ENCODE data around the gene KLHL5.

DNA sequence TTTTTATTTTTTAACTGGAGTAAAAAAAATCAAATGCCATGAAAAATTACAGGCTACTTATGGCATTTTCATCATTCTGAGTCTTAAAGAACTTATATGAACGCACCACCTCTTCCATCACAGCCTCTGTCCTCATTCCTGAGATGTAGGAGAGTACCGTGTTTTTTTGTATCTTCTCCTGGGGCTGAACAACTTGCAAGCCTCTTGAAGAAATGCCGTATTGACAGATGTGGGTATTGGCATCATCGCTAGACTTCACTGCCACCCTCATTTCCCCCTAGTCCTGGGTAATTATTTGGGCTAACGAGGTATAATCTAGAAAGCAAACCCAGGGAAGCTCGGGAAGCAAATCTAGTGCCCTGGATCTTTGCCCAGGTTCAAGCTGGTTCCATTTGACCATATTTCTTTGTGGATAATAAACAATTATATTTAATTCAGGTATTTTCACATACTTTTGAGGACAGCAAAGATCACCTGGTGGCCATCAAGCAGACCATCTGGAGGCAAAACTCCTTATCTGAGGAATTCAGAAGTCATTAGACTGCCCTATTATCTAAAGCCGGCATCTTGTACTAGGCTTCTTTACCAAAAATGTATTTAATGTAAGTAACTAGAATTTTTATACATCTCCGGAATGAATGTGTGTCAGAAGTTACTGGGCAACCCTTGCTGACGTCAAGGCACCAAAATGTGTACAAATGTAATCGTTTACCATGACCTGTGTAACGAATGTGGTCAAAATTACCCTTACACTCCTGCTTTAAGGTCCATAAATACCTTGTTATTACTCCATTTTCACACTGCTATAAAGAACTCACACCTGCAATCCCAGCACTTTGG lies 64.4 kb downstream of the KLHL5 start:
- TF ChIP-seq POLR2A (IDR thresholded peaks at IDR 0.05), result no peak
- TF ChIP-seq, protein P1, sequence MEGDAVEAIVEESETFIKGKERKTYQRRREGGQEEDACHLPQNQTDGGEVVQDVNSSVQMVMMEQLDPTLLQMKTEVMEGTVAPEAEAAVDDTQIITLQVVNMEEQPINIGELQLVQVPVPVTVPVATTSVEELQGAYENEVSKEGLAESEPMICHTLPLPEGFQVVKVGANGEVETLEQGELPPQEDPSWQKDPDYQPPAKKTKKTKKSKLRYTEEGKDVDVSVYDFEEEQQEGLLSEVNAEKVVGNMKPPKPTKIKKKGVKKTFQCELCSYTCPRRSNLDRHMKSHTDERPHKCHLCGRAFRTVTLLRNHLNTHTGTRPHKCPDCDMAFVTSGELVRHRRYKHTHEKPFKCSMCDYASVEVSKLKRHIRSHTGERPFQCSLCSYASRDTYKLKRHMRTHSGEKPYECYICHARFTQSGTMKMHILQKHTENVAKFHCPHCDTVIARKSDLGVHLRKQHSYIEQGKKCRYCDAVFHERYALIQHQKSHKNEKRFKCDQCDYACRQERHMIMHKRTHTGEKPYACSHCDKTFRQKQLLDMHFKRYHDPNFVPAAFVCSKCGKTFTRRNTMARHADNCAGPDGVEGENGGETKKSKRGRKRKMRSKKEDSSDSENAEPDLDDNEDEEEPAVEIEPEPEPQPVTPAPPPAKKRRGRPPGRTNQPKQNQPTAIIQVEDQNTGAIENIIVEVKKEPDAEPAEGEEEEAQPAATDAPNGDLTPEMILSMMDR (IDR thresholded peaks at IDR 0.05), result no peak

Data from body of pancreas (tissue), 4 donors.